Body of pancreas (tissue), 4 donors: ENCODE measurements around the gene TNNI2. TPM values are rescaled to one million over a fixed set of nuclear protein-coding genes. Genes with fewer than 3 reads are reported as not detected.

Source experiments
- ATAC-seq: fragments of 150-250 bp; one replicate; pipeline ENCODE4 v1.9.1; 2016
- DNase-seq, 4 donors: peaks; one replicate each; pipeline ENCODE4 v3.0.0-alpha.2; 2019
- H3K27ac ChIP-seq, 4 donors: fragments of 200-600 bp; sonication (generic); 1 replicate in 3 of 4; 2 replicates in 1 of 4; pipeline versions ENCODE4 v1.5.1 to v1.6.1; 2016 to 2019; ENCODE audit warnings: mild to moderate bottlenecking in 1 of 4, mixed read lengths in 1 of 4, moderate library complexity in 1 of 4
- H3K27me3 ChIP-seq, 2 donors: fragments of 200-600 bp; sonication (generic); one replicate each; pipeline ENCODE4 v1.6.0; 2016; ENCODE audit warnings: mild to moderate bottlenecking in 1 of 2
- H3K36me3 ChIP-seq, 2 donors: fragments of 200-600 bp; sonication (generic); replicated peaks in 1 of 2; 2 replicates each; pipeline ENCODE4 v1.5.1; 2016; ENCODE audit warnings: low read depth in 2 of 2; ENCODE audit not compliant: insufficient read depth in 1 of 2
- H3K4me1 ChIP-seq: fragments of 200-600 bp; sonication (generic); one replicate; pipeline ENCODE4 v1.6.0; 2016
- H3K4me3 ChIP-seq, 2 donors: fragments of 200-600 bp; sonication (generic); 1 replicate in 1 of 2; 2 replicates in 1 of 2; pipeline ENCODE4 v1.5.1; 2016 to 2019
- H3K9me3 ChIP-seq, 3 donors: fragments of 200-600 bp; sonication (generic); 1 replicate in 2 of 3; 2 replicates in 1 of 3; pipeline ENCODE4 v1.5.1; 2016
- POLR2A ChIP-seq, 3 donors: fragments of 450-650 bp; IDR thresholded peaks; one replicate each; pipeline ENCODE4 v1.6.1; 2016; ENCODE audit warnings: antibody characterized with exemption in 3 of 3, mild to moderate bottlenecking in 2 of 3
- WGBS, 2 donors: methylation state at CpG; one replicate each; pipeline ENCODE4 v1.1.5; 2017; 5-methylcytosine and 5-hydroxymethylcytosine counted together
- intact Hi-C: fragments of 100-400 bp; cut with DNase I; formaldehyde crosslinking; loops from one replicate; pipeline ENCODE4 v1.15.1; 2023
- total RNA-seq, 2 donors: library from RNA; depleted of rRNA; stranded (reverse); fragments of >200 nt; gene quantifications; one replicate each; pipeline ENCODE4 v1.1.0, GENCODE V29; 2016
- TF ChIP-seq, protein P1 (sequence below), 7 experiments: fragments of 450-650 bp in 4 of 7; fragments of 200-600 bp in 3 of 7; sonication (generic) in 3 of 7; IDR thresholded peaks; one replicate each; pipeline ENCODE4 v1.5.1; 2016 to 2019; ENCODE audit warnings: antibody characterized with exemption in 7 of 7

TNNI2 gene
- total RNA-seq, 2 donors from 2014 or later: 3.4 to 3.6 TPM

DNA sequence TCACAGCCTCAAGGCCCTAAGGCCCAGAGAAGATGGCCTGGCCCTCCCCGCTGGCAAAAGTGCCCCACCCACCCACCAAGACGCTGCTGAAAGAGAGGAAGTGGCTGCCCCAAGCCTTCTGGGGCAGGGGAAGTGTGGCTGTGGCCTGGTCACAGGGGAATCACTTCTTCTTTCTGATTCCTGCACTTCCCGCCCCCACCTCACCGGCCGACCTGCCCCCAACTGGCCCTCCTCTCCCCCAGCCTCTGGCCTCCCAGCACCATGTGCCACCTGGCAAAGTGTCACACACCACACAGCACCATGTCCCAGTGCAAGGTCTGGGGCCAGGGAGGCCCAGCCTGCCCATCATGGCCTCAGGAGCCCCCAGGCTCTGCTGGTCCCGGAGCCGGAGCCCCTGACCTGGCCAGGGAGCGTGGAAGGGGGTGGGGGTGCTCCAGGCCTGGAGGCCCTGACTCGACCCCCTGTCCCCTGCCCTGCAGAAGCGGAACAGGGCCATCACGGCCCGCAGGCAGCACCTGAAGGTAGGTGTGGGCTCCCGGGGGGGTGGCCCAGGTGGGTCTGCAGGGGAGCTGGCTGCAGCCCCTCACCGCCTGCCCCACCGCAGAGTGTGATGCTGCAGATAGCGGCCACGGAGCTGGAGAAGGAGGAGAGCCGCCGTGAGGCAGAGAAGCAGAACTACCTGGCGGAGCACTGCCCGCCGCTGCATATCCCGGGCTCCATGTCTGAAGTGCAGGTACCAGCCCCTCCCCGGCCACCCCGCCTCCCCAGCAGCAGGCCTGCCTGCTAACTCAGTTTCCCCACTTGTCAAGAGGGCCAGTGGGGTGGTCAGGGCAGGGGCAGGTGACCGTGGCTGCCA is 1.4 kb downstream of the TNNI2 start:
- H3K27ac ChIP-seq: peak overlapping the region in 3 of 4 donors; percentile 94 to 98 (median 96)
- no peaks in the 10 kb centered on the region for H3K27me3 ChIP-seq
- H3K4me3 ChIP-seq: no peak overlapping the region
- H3K36me3 ChIP-seq: no peaks in the 10 kb centered on the region
- 76 to 98% methylated on average over 10 to 23 of the region's 26 CpGs for WGBS, 2 donors
- TF ChIP-seq, protein P1, sequence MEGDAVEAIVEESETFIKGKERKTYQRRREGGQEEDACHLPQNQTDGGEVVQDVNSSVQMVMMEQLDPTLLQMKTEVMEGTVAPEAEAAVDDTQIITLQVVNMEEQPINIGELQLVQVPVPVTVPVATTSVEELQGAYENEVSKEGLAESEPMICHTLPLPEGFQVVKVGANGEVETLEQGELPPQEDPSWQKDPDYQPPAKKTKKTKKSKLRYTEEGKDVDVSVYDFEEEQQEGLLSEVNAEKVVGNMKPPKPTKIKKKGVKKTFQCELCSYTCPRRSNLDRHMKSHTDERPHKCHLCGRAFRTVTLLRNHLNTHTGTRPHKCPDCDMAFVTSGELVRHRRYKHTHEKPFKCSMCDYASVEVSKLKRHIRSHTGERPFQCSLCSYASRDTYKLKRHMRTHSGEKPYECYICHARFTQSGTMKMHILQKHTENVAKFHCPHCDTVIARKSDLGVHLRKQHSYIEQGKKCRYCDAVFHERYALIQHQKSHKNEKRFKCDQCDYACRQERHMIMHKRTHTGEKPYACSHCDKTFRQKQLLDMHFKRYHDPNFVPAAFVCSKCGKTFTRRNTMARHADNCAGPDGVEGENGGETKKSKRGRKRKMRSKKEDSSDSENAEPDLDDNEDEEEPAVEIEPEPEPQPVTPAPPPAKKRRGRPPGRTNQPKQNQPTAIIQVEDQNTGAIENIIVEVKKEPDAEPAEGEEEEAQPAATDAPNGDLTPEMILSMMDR (IDR thresholded peaks at IDR 0.05): no peak
- no peak for TF ChIP-seq POLR2A (IDR thresholded peaks at IDR 0.05)
- H3K4me1 ChIP-seq: peaks cover 79% of the 10 kb centered on the region
- intact Hi-C loops: no loop called here
- DNase-seq (peak in 2 of 4 donors; percentile 31 to 69), ATAC-seq (no peak)
- H3K9me3 ChIP-seq: no peaks in the 10 kb centered on the region

DNA sequence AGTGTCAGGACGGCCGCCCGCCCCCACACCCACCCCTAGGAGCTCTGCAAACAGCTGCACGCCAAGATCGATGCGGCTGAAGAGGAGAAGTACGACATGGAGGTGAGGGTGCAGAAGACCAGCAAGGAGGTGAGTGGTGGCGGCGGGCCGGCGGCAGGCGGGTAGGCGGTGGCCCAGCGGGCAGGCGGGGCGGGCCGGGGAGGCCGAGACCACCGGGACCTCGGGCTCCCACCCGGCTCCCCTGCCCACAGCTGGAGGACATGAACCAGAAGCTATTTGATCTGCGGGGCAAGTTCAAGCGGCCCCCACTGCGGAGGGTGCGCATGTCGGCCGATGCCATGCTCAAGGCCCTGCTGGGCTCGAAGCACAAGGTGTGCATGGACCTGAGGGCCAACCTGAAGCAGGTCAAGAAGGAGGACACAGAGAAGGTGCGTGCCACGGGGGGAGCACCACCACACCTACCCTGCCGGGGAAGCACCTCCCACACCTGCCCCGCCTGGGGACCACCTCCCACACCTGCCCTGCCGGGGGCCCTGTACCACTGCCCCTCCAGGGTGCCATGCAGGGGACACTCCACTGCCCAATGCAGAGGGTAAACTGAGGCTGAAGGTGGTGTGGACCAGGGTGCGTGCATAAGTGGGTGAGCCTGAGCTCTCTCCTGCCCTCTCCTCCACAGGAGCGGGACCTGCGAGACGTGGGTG is 2.1 kb downstream of the TNNI2 start:
- DNase-seq (no peak), ATAC-seq (no peak)
- Histone ChIP-seq H3K27ac (peak overlapping the region; percentile 94 to 98 (median 96)), H3K9me3 (no peaks in the 10 kb centered on the region), H3K36me3 (no peaks in the 10 kb centered on the region), H3K4me1 (peaks cover 79% of the 10 kb centered on the region), H3K4me3 (no peak overlapping the region), H3K27me3 (no peaks in the 10 kb centered on the region)
- TF ChIP-seq, protein P1 (IDR thresholded peaks at IDR 0.05): no peak
- TF ChIP-seq POLR2A (IDR thresholded peaks at IDR 0.05): no peak
- WGBS, 2 donors: 77 to 93% methylated on average over 28 to 37 of the region's 37 CpGs
- intact Hi-C loops: no loop called here

DNA sequence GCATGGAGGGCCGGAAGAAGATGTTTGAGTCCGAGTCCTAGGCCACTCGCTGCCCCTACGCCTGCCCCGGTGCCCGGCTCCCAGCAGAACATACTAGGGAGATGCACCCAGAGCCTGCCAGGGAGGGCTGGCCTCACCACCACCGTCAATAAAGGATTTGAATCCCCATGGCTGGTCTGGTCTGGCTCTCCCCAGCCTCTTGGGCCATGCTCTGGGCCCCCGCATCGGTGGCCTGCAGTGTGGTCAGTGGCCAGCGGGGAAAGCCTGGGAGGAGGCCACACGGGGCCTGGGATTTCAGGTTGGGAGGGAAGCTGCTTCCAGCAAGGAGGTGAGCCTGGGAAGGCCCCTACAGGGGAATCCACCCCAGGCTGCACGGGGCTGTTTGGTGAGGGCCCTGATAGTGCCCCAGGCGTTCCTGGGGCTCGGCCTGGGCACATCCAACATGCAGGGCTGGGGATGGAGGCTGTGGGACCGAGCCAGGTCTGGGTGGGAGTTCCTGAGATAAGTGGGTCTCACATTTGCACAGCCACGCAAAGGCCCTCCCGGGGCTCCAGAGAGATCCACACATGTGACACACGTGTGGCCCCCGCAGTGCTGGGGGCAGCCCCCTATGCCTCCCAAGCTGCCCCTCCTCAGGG is 2.8 kb downstream of the TNNI2 start:
- peaks cover 85% of the 10 kb centered on the region for H3K4me1 ChIP-seq

DNA sequence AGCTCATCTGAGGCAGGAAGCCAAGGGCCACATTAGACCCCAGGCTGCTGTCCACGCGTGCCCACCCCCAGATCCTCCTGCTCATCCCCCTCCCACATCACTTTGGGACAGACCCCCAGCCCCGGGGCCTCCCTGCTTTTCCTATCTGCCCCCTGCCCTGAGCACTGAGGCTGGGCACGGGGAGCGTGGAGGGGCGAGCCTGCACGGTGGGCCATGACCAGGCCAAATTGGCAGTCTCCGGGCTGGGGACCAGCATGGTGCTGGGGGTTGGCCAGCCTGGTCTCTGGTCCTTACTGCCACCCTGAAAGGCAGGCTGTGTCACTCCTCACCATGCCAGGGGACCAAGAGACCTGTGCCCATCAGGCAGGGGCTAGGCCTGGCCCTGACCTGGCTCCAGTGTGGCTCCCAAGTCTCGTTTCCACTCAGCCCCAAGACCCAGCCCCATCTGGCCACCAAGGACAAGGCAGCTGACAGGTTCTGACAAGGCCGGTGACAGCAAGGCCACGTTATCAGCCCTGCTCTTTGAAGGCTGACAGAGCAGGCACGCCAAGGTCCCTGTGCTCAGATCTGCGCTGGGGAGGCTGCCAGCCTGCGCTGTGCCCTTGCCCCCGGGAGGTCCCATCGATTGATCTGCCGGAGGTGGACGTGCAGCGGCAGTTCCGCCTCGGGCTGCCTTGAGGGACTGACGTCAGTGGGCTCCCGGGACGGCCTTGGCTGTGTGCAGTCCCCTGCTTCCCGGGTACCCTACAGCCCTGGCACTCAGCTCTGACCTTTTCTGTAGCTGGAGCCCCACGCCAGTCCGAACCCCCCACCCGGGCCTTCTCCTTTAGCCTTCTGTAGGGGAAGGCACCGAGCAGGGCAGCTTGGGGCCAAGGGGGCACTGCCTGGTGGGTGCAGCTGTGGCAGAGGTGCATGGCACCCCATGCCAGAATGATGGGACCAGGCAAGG is 3.6 kb downstream of the TNNI2 start:
- H3K27me3 ChIP-seq: no peaks in the 10 kb centered on the region
- TF ChIP-seq, protein P1 (IDR thresholded peaks at IDR 0.05): no peak
- peak; percentile 29 to 72 (median 68) for TF ChIP-seq POLR2A (IDR thresholded peaks at IDR 0.05)
- H3K36me3 ChIP-seq: no peaks in the 10 kb centered on the region
- ATAC-seq (peak; percentile 93), DNase-seq (peak; percentile 97 to 98 (median 98))
- H3K4me1 ChIP-seq: peaks cover 83% of the 10 kb centered on the region
- 8 to 24% methylated on average over 6 to 29 of the region's 29 CpGs for WGBS, 2 donors
- no peaks in the 10 kb centered on the region for H3K9me3 ChIP-seq
- H3K4me3 ChIP-seq: no peak overlapping the region
- intact Hi-C loops: no loop called here
- peak overlapping the region; percentile 94 to 98 (median 96) for H3K27ac ChIP-seq

More for the DNA sequence above, 2.8 kb downstream of the TNNI2 start:
- H3K4me3 ChIP-seq: no peak overlapping the region
- TF ChIP-seq, protein P1 (IDR thresholded peaks at IDR 0.05): no peak
- TF ChIP-seq POLR2A (IDR thresholded peaks at IDR 0.05): no peak
- H3K9me3 ChIP-seq: no peaks in the 10 kb centered on the region
- peak overlapping the region; percentile 94 to 98 (median 96) for H3K27ac ChIP-seq
- H3K36me3 ChIP-seq: no peaks in the 10 kb centered on the region
- 89 to 98% methylated on average over 6 to 19 of the region's 19 CpGs for WGBS, 2 donors
- ATAC-seq (no peak), DNase-seq (peak in 1 of 4 donors; percentile 23)
- intact Hi-C loops: no loop called here
- no peaks in the 10 kb centered on the region for H3K27me3 ChIP-seq
